PFSK-1 (cell line): ENCODE data around the gene TICRR.

Experiments
- FOXP2 ChIP-seq: optimal IDR thresholded peaks from 2 replicates; pipeline ENCODE3; 2011; ENCODE audit warnings: borderline replicate concordance, control low read depth, inconsistent platforms; ENCODE audit not compliant: insufficient read depth; ENCODE audit errors: extremely low read length, extremely low read depth
- POLR2AphosphoS5 ChIP-seq: IDR thresholded peaks from 2 replicates; pipeline ENCODE4 v1.6.1; 2012; ENCODE audit warnings: low read depth, mild to moderate bottlenecking, control low read depth, low read length, moderate library complexity
- SIN3A ChIP-seq: IDR thresholded peaks from 2 replicates; pipeline ENCODE4 v1.6.1; 2012; ENCODE audit warnings: mild to moderate bottlenecking, low read length, moderate library complexity, borderline replicate concordance; ENCODE audit not compliant: insufficient read depth
- TAF1 ChIP-seq: IDR thresholded peaks from 2 replicates; pipeline ENCODE4 v1.6.1; 2012; ENCODE audit warnings: low read length, control low read depth, borderline replicate concordance; ENCODE audit not compliant: insufficient read depth
- TF ChIP-seq, protein P1 (sequence below), 2 experiments: IDR thresholded peaks; 2 replicates each; pipeline versions ENCODE4 v1.6.1 to v1.8.0; 2011 to 2012; ENCODE audit warnings: low read depth in 2 of 2, low read length in 2 of 2, control low read depth in 1 of 2, inconsistent platforms in 1 of 2, mild to moderate bottlenecking in 1 of 2, moderate library complexity in 1 of 2; ENCODE audit not compliant: insufficient read depth in 1 of 2

The TICRR gene

GRCh38 chr15:89628806-89629715 is 53.8 kb downstream of the TICRR start:
- TF ChIP-seq TAF1 (no peak), SIN3A (no peak), FOXP2 (no peak), POLR2AphosphoS5 (no peak; the same call in 1 of the 2 replicates)
- TF ChIP-seq, protein P1, sequence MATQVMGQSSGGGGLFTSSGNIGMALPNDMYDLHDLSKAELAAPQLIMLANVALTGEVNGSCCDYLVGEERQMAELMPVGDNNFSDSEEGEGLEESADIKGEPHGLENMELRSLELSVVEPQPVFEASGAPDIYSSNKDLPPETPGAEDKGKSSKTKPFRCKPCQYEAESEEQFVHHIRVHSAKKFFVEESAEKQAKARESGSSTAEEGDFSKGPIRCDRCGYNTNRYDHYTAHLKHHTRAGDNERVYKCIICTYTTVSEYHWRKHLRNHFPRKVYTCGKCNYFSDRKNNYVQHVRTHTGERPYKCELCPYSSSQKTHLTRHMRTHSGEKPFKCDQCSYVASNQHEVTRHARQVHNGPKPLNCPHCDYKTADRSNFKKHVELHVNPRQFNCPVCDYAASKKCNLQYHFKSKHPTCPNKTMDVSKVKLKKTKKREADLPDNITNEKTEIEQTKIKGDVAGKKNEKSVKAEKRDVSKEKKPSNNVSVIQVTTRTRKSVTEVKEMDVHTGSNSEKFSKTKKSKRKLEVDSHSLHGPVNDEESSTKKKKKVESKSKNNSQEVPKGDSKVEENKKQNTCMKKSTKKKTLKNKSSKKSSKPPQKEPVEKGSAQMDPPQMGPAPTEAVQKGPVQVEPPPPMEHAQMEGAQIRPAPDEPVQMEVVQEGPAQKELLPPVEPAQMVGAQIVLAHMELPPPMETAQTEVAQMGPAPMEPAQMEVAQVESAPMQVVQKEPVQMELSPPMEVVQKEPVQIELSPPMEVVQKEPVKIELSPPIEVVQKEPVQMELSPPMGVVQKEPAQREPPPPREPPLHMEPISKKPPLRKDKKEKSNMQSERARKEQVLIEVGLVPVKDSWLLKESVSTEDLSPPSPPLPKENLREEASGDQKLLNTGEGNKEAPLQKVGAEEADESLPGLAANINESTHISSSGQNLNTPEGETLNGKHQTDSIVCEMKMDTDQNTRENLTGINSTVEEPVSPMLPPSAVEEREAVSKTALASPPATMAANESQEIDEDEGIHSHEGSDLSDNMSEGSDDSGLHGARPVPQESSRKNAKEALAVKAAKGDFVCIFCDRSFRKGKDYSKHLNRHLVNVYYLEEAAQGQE (IDR thresholded peaks at IDR 0.05; ENCODE audit: insufficient read depth in 1 of 2, low read depth in 2 of 2, low read length in 2 of 2), result no peak

GRCh38 chr15:89629829-89630228 is 54.6 kb downstream of the TICRR start:
- TF ChIP-seq TAF1 (no peak), SIN3A (no peak), POLR2AphosphoS5 (no peak), FOXP2 (no peak)
- TF ChIP-seq, protein P1 (IDR thresholded peaks at IDR 0.05; ENCODE audit: insufficient read depth in 1 of 2, low read depth in 2 of 2, low read length in 2 of 2), result no peak

DNA sequence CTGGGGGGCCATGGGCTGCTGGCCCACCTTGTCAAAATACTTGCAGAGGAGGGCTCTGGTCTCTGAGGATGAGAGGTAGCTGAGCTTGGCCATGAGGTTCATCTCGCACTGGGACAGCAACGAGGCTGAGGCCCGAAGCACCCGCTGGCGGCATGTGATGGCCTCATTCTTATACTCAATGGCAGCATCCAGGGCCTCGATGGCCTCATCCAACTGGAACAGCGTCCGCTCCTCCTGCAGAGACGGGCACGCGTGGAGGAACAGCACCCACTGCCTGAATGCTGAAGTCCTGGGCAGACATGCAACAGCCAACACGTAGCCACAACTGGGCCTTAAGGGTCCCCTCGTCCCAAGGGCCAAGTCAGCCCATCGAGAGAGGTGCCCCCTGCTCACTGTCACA is 55.0 kb downstream of the TICRR start:
- TF ChIP-seq POLR2AphosphoS5 (no peak), TAF1 (no peak), SIN3A (no peak), FOXP2 (no peak)
- TF ChIP-seq, protein P1 (IDR thresholded peaks at IDR 0.05; ENCODE audit: insufficient read depth in 1 of 2, low read depth in 2 of 2, low read length in 2 of 2), result no peak

- TF ChIP-seq, protein P1 (IDR thresholded peaks at IDR 0.05; ENCODE audit: insufficient read depth in 1 of 2, low read depth in 2 of 2, low read length in 2 of 2), result no peak
- TF ChIP-seq SIN3A (no peak), FOXP2 (no peak), TAF1 (no peak), POLR2AphosphoS5 (0 out of 2 replicates have a peak, but pooled peaks have one; percentile 3)
Observed at GRCh38 chr15:89630974-89631901, 56.0 kb downstream of the TICRR start.
